DMS53 treated with DMSO at 0.1 percent for 48 hours (cell line): ENCODE data around the gene ULK4.
A peak's percentile ranks its signal among the peaks of the same experiment; 100 is the strongest.

Experiments
- DNase-seq: peaks from one replicate; lab custom pipeline; 2025; ENCODE audit not compliant: unreplicated experiment; lab: John Stamatoyannopoulos, UW

Gene ULK4

DNA sequence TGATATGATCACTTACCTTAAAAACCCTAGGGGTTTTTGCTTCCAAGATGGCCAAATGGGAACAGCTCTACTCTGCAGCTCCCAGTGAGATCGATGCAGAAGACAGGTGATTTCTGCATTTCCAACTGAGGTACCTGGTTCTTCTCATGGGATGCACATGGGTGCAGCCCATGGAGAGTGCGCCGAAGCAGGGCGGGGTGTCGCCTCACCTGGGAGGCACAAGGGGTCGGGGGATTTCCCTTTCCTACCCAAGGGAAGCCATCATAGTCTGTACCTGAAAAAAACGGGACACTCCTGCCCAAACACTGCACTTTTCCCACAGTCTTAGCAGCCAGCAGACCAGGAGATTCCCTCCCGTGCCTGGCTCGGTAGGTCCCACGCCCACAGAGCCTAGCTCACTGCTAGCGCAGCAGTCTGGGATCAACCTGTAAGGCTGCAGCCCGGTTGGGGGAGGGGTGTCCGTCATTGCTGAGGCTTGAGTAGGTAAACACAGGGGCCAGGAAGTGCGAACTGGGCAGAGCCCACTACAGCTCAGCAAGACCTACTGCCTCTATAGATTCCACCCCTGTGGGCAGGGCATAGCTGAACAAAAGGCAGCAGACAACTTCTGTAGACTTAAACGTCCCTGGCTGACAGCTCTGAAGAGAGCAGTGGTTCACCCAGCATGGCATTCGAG lies 684.0 kb downstream of the ULK4 start:
- DNase-seq = no peak

DNA sequence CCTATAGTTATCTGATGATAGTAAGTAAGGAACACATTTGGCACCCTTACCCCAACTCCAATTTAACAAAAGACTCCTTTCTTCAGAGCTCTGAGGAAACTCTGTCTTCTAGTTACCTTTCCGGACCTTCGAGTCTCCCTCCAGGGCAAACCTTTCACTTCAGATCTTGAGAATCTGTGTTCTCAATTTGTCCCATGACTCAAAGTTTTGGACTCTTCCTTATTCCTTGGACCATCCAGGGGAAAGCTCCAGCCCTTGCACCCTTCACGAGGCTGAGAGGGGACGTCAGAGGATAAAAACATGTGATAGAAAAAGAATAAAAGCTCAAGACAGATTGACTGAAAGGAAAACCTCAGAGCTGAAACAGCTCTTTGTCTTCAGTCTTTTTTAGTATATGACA lies 685.7 kb downstream of the ULK4 start:
- no peak for DNase-seq

DNA sequence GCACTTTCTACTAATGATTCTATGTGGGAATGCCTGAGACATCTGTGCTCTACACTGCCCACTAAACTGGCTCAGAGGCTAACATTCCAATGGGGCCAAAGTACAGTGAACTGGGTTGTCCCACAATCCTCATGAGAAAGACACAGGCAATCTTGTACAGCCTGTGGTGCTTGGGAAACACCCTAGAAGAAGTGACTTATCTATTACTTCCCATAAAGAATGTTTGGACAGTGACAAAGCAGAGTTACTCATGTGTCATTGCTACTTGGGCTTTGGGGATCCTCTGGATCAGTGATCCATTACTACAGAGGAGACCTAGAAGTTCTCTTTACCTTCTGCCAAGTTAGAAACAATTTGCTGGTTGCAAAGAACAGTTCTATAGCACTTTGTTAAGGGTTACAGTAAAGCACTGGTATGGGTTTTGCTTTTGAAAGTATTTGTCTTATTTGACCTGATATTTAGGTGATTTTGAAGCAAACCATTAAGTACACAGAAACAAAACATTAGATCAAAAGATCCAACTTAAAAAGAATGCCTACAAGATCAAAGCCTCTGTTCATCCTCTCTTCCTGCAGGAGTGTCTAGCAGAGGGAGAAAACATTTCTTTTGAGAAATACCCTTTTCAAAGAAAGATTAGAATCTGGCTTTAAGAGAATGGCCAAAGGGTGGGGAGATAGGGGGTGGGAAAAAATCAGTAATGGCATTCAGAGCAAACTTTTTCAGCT lies 686.8 kb downstream of the ULK4 start:
- no peak for DNase-seq

DNA sequence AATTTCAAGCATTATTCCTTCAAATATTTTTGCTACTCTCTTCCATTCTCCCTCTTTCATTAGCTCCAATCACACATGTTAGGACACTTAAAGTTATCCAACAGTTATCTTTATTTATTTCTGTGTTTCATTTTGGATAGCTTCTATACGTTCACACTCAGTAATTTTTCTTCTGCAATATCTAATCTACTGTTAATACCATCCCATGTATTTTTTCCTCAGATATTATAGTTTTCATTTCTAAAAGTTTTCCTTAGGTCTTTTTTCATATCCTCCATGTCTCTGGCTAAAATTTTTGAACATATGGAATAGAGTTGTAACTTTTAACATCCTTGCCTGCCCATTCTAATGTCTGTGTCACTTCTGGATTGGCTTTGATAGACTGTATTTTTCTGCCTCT lies 689.2 kb downstream of the ULK4 start:
- DNase-seq = no peak

DNA sequence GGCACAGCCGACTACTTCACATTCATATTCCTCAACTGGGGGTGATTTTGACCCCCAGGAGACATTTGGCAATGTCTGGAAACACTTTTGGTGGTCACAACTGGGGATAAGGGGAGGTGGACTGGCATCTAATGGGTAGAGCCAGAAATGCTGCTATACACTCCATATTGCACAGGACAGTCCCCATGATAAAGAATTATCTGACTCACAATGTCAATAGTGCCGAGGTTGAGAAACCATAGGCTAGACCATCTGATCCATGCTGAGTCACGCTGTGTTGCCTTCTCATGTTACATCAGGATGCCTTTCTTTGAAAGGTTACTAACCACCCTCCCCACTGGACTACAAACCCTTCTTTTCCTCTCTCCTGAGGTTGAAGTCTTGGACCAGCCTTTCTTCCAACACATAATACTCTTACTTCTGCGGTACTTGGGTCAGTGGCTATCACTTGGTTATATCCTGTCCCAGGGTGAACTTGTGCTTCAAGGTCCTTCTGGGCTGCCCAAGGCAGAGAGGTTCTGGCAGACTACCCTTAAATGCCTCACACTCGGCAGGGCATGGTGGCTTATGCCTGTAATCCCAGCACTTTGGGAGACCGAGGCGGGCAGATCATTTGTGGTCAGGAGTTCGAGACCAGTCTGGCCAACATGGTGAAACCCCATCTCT lies 693.8 kb downstream of the ULK4 start:
- peak; percentile 40 for DNase-seq

DNA sequence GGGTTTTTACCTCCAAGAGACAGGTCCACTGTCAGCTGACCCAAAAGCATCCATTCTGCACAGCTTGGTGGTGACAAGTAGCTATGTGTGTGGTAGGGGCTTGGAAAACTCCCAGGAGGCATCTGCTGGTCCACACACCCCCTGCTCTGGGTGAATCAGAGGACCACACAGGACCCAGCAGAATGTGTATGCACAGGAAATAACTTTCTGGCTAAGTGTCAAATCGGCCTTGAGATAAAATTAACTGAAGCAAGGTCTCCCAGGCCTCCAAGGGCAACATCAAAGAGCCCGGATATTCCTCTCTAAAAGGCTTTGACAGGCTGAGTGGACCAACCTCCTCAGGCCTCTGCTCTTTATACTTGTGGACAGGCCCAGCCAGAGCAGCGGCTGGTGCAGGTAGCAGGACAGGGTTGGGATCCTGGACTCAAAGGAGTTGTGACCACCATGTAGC lies 696.1 kb downstream of the ULK4 start:
- no peak for DNase-seq

DNA sequence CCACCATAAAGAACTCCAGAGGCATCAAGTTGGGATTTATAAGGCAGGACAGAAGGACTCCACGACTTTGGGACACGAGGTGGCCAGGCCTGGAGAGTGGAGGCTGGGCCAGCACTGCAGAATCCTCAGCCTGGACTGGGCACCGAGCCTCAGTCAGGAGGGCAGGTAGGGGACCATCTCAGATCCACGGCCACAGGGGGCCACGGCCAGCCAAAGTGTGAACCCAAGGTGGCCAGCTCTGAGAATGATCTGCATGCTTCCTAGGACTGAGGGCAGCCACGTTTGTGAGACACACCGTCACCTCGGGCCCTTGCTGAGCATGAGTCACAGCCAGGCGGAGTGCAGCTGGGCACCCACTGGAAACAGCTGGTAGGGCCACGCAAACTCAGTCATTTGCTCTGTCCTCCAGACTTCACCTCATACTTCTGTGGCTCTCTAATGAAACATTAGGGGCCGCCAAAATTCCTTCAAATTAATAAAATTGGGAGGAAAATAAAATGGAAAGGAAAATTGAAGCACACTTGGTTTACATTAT lies 696.8 kb downstream of the ULK4 start:
- DNase-seq = no peak

DNA sequence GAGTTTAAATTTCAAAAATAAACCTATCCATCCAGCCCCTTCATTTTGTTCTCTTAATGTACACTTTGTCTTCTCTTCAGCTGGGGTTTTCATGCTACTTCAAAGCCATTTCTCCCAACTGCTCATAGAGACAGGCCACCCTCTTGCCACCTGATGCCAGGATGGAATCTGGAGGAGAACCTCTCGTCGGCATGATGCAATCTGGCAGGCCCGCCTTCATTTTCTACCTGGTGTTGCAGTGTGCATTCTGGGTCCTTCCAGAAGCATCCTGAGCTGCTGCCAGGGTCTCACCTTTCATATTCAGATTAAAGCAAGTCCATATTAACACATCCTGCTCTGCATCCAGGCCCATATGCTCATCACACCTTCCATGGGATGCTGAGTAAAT lies 701.8 kb downstream of the ULK4 start:
- no peak for DNase-seq

DNA sequence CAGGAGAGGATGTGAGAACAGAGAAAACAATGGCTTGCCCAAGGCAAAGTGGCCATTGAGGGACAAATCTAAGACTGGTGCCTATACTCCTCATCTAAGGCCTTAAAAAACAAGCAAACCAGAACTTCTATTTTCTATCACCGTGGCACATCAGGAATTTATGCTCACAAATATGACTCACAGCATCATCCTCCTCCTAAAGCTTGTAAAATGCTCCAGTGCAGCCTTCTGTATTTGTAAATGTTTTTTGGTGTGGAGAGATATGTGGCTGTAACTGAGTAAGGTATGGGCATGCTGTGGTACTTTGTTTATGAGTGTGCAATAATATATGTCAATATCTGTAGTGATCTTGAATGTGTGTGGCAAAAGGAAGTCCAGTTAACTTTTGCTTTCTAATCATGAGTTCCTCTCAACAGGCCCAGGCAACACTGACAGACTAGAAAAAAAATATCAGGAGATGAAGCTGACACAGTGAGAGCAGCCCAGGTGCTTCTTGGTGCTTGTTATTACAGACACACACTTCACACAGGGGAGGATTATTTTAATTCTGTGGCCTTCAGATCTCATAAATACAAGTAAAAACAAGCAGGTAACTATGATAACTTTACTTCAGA lies 702.3 kb downstream of the ULK4 start:
- DNase-seq = no peak

DNA sequence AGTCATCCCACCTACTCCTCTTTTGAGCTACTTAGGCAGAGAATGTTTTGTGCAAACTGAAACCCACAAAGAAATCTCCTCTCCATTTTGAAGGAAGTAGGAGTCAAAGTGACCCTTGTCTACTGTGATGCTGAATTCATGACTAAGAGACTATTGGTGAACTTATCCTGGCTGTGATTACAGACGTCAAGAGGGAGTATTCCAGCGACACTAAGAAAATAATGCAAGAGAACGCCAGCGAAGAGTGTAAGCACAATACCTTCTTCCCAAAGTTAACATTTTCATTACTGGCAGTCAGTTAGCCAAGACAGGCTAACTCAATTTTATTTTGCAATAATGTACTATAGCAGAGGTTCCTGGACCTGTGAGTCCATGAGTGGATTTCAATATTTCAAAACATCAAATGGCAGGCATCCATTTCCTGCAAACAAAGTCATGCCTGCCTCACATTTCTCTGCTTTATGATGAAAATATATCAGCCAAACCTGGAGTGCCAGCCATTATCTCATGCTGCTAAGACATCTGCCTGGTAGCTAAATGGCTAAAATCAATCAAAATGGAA lies 703.6 kb downstream of the ULK4 start:
- DNase-seq = no peak

DNA sequence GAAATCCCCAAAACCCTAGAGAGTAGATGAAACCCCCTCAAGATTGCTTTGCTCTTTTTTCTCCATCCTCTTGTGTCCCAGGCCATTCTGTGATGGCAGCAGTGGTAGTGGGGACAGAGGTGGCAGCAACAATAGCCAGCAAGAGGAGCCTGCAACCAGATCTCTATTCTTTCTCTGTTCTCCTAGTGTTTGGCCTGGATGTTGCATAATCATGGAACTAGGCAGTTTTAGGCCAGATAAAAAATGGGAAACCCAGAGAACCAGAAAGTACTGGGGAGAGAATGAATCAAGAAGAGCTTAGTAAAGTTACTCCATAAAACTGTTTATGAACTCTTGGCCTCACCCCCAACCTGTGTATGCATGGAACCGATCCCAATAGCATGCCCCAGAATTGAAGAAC lies 710.3 kb downstream of the ULK4 start:
- no peak for DNase-seq

DNA sequence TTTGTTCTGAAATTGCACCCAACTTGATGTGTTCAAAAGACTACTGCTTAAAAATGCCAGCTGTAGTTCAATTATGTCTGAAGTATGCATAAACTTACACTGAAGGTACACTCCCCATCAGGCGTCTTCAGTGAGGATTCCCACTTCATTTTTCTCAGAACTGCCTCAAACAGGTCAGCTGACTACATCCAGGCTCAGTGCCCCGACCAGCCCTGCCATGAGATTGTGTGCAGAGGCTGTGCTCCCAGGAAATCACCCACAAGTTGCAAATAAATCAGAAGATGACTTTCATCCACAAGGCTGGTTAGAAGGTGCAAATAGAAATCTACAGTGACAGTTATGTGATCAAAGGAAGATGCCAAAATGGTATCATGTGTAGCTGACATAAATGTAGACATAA lies 711.1 kb downstream of the ULK4 start:
- DNase-seq = no peak

DNA sequence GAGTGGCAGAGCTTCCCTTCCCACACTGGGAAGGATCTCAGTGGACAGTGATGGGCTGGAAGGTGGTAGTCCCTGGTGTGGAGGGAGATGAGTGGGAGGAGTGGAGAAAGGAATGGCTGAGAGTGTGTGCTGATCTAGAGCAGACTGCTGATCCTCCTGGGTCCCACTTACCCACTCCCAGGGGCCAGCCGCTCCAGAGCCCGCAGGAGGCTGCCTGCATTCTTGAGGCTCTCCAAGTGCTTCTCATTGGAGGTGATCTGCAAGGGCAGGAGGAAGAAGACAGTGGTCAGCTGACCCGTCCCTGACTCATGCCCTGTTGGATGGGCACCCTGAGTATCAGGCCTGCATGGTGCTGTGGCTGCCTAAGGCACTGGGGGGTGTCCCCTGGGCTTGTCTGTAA lies 712.6 kb downstream of the ULK4 start:
- DNase-seq = no peak

DNA sequence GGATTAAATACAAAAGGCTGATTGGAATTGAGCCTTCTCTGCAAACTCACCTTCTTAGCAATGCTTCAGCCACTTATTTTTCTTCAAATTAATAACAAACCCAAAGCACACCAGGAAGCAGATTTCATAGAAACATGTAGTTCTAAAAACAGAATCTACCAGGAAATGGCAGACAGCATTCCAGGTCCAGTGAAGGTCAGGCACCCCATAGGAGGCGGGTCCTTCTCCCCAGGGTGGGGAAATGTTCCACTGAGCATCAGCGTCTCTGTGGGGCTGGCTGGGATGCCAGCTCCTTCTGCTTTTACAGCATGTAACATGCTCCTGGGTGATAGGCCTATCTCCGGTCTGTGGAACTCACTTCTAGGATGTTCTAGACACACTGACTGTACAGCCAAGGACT lies 713.4 kb downstream of the ULK4 start:
- no peak for DNase-seq

DNA sequence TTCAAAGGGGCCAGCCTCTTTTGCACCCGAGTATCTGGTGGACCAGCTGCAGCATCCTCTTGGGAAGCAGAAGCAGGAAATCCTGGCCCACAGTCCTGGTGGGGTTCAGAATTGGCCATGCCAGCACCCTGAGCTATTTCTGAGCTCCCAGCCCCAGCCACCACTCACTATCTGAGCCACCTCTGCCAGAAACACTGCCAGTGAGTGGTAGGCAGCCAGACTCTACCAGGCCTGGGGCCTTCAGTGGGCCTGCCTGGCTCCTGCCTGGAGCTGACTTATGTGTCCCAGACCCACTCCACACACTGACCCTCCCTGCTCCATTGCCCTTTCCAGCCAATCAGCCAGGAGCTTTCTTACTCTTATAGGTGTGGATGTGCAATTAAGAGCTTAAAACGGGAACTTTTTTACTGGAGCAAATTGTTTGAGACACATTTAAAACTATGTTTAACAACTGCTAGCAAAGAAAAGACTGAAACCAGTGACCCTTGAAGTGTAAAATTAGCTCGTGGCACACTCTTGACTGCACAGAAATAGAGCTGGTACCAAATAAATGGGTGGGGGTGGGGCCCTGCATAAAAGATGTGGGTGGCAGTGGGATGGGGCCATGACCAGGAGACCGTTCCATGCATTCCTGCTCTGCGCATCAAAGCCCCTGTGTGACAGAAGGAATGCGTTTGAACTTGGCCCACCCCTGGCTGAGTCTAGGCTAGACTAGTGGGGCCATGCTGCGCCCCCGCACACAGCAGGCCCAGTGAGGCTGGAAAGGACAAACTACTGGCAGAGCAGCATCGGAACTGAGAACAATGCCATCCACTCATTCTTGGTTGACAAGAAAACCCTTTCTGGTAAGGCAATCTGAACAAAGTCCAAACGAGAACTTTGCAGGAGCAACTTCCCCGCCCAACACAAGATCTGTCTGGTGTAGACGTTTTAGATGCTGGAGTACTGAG lies 714.6 kb downstream of the ULK4 start:
- no peak for DNase-seq

DNA sequence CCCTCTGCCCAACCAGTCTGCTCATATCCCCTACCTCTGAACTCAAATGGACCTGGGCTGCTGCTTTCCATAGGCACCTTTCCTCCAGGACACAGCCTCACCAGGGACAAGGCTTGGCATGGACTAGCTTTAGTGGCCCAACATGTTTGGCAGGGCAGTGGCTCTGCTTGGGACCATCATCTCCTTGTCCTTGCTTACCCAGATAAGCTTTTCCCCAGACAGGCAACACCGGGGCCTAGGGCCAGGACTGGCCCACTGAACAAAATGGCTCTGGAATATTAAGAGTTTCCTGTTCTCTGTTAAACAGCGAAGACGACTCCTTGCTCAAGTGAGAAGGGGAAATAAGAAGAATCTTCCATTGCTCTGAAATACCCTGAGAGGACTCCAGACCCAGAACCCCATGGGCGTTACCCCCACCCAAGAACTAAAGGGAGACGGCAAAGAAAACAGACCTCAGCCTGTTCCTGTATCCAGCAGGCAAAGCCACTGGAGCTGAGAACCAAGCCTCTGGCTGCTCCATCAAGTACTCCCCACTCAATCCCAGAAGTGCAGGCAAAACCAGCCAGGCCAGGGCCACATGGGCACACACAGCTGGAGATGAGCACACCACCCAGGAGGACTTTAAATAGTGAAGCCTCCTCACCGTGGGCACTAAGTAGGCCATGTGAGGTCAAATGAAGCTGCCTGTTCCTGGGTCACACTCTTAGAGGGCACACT lies 717.1 kb downstream of the ULK4 start:
- DNase-seq = no peak

DNA sequence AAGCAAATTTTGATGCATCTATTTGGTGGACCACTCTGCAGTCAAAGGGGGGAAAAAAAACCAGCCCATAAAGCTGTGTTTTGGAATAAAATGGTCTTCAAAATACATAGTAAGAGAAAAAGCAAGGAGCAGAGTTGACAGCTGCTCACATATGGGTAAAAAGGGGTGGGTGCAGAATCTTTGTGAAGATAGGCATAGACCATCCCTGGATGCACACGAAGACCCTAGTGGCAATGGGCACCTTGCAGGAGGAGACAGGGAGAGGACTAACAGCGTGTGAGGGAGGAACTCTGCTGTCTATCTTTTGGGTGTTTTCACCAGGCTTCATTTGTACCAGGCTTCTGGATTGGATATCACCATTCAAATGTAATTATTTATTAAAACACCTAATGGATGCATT lies 718.7 kb downstream of the ULK4 start:
- DNase-seq = no peak

DNA sequence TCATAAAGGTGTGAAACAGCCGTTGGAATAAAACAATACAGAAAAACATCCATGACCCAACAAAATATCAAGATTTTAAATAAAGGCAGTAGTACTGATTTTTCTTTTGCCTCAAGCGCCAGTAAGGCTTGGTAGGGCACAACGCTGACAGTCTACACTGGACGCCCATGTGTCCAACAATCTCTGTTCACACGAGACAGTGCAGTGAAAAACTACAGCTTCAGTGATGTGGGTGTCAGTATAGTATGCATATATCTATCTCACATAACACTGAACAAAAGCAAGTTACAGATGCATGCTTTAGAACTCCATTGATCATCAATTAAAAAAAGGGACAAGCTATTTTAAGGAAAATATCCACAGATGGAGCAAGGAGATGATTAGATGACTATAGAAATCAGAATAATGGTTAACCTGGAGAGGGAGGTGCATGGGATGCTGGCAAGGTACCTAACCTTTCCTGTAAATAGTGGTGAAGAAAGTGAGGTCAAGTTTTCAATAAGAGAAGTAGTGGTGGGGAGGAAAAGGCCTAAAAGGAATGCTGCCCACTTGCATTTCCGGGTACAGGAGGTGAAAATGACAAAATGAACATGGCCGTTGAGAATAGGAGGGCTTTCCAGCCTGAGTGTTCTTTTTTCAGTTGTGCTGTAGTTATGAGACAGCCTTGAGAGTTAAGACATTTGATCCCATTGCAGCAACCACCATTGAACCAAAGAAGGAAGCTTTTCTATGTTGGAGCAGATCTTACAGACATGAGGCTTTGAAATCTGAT lies 719.9 kb downstream of the ULK4 start:
- DNase-seq = no peak

DNA sequence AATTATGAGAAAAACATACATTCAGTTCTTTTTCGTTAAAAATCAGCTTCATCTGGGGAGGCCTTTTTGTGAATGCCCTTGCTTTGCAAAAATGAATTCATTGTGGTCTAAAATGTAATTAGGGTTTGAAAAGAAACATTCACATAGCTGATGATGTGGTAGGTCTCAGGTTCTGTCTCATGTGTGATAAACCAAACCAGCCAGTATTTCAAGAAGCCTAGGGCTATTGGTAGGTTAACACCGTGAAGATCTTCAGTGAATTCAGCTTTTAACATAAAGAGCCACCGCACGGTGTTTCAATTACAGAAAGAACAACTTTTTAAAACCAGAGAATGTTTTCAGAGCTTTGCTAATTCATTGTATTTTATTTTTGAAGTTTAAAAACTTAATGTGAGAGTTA lies 720.7 kb downstream of the ULK4 start:
- no peak for DNase-seq
